ENCODE data around the gene STX16.

Gene STX16

DNA sequence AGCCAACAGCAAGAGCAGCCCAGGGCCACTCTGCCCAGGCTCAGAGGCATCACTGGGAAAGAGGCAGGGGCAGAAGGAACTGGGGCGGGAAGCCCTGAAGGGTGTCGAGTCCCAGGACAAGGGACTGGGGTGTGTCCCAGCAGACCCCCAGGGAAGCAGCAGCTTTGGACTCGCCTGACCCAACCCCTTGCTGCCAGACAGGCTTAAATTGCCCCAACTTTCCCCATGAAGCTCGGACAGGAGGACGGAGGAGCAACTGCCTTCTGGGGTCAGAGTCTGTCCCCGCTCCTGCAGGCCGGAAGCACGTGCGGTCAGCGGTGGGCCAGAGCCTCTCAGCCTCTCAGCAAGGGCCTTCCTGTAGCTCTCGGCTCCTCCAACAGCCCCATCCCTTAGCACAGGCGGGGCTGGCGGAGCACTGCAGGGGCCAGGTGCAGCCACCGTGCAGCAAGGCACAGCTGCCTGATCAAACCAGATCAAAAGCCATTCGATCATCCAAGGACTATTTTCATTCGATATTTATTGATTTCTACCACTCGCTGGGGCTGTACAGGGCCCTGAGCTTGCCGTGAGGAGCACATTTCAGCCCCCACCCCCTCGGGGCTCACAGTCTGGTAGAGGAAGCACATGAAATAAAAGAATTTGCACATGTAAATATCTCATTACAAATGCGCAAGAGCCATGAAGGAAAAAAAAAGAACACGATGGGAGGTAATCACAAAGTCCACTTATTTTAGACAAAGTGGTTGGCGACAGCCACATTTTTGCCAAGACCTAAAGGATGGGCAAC lies 31.8 kb upstream of the STX16 start:
- no peak for TF ChIP-seq CTCF (IDR thresholded peaks at IDR 0.05; ENCODE audit: borderline replicate concordance, insufficient read depth, low read depth, low read length)
- H3K4me3 ChIP-seq (ENCODE audit: low read depth, low read length): no peak overlapping the region

- no peak overlapping the region for H3K4me3 ChIP-seq (ENCODE audit: low read depth, low read length)
- no peak for TF ChIP-seq CTCF (IDR thresholded peaks at IDR 0.05; ENCODE audit: borderline replicate concordance, insufficient read depth, low read depth, low read length)
Measured at GRCh38 chr20:58619864-58620431, 31.1 kb upstream of the STX16 start.

- peak; percentile 30; the same call in 1 of the 2 replicates for TF ChIP-seq CTCF (IDR thresholded peaks at IDR 0.05; ENCODE audit: borderline replicate concordance, insufficient read depth, low read depth, low read length)
- H3K4me3 ChIP-seq (ENCODE audit: low read depth, low read length): no peak overlapping the region
Measured at GRCh38 chr20:58621906-58622548, 29.1 kb upstream of the STX16 start.

GRCh38 chr20:58622671-58623578 lies 28.2 kb upstream of the STX16 start:
- H3K4me3 ChIP-seq (ENCODE audit: low read depth, low read length): no peak overlapping the region
- no peak for TF ChIP-seq CTCF (IDR thresholded peaks at IDR 0.05; ENCODE audit: borderline replicate concordance, insufficient read depth, low read depth, low read length)

GRCh38 chr20:58623579-58624473 lies 27.3 kb upstream of the STX16 start:
- H3K4me3 ChIP-seq (ENCODE audit: low read depth, low read length): no peak overlapping the region
- no peak for TF ChIP-seq CTCF (IDR thresholded peaks at IDR 0.05; ENCODE audit: borderline replicate concordance, insufficient read depth, low read depth, low read length)

DNA sequence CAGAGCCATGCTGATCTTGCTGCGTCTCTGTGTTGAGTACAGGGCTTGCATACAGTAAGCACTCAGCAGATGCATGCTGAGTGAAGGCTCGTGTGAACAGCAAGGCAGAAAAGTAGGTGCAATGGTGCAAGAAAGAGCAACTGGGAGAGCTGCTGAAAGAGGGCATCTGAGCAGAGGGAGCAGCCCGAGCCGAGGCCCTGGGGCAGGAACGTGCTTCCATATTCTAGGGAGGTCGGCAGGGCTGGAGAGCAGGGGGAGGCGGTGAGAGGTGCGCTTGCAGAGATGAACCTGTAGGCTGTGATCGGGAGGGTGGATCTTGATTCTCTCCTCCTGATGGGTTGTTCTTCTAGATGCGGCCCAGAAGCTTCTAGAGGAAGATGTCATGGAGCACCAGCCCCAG lies 26.4 kb upstream of the STX16 start:
- no peak for TF ChIP-seq CTCF (IDR thresholded peaks at IDR 0.05; ENCODE audit: borderline replicate concordance, insufficient read depth, low read depth, low read length)
- H3K4me3 ChIP-seq (ENCODE audit: low read depth, low read length): no peak overlapping the region

Data from GM12875 (cell line).